ENCODE data around the gene UPK3BL1.
"Not testable (repeated sequence)": the region's sequence is repeated elsewhere in the genome, so short reads cannot be mapped to it uniquely, and the experiment has no call there.

UPK3BL1 gene

GRCh38 chr7:102642691-102643090 lies at the start of gene UPK3BL1:
Gene UPK3BL1, minus strand, starts transcription at chr7:102642791. Its CDS starts 50 bp downstream, at chr7:102642741.
- DNase-seq, result not testable (repeated sequence)

- not testable (repeated sequence) for DNase-seq
Observed at GRCh38 chr7:102690602-102691001, 48.0 kb upstream of the UPK3BL1 start.

GRCh38 chr7:102689436-102690282 lies 47.1 kb upstream of the UPK3BL1 start:
- not testable (repeated sequence) for DNase-seq

GRCh38 chr7:102688299-102689036 lies 45.9 kb upstream of the UPK3BL1 start:
- not testable (repeated sequence) for DNase-seq

GRCh38 chr7:102682560-102682959 lies 40.0 kb upstream of the UPK3BL1 start:
- not testable (repeated sequence) for DNase-seq

GRCh38 chr7:102680780-102681179 lies 38.2 kb upstream of the UPK3BL1 start:
- not testable (repeated sequence) for DNase-seq

- not testable (repeated sequence) for DNase-seq
Observed at GRCh38 chr7:102675545-102675944, 33.0 kb upstream of the UPK3BL1 start.

GRCh38 chr7:102673447-102674067 lies 31.0 kb upstream of the UPK3BL1 start:
- not testable (repeated sequence) for DNase-seq

GRCh38 chr7:102671956-102672307 lies 29.3 kb upstream of the UPK3BL1 start:
- not testable (repeated sequence) for DNase-seq

- DNase-seq, result not testable (repeated sequence)
Observed at GRCh38 chr7:102671166-102671955, 28.8 kb upstream of the UPK3BL1 start, which contains the start of gene POLR2J2. Gene POLR2J2, minus strand, starts transcription at chr7:102671663. Its CDS starts 62 bp downstream, at chr7:102671601.

- DNase-seq, result not testable (repeated sequence)
Observed at GRCh38 chr7:102667523-102667922, 24.9 kb upstream of the UPK3BL1 start.

GRCh38 chr7:102666850-102667249 lies 24.3 kb upstream of the UPK3BL1 start:
- not testable (repeated sequence) for DNase-seq

- not testable (repeated sequence) for DNase-seq
Observed at GRCh38 chr7:102664765-102665164, 22.2 kb upstream of the UPK3BL1 start.

GRCh38 chr7:102649924-102650323 lies 7.3 kb upstream of the UPK3BL1 start, which contains the start of gene SPDYE2B:
Gene SPDYE2B, plus strand, starts transcription at chr7:102650319. Its CDS starts 2,030 bp downstream, at chr7:102652349.
- DNase-seq, result not testable (repeated sequence)

- DNase-seq, result not testable (repeated sequence)
Observed at GRCh38 chr7:102647813-102648212, 5.2 kb upstream of the UPK3BL1 start.

GRCh38 chr7:102643404-102643803 lies 813 bp upstream of the UPK3BL1 start:
- DNase-seq, result not testable (repeated sequence)

- peak; percentile 0 for DNase-seq
Observed at GRCh38 chr7:102638848-102639247, 3.7 kb downstream of the UPK3BL1 start.

- not testable (repeated sequence) for DNase-seq
Observed at GRCh38 chr7:102636956-102637355, 5.6 kb downstream of the UPK3BL1 start.

GRCh38 chr7:102635354-102635753 lies 7.2 kb downstream of the UPK3BL1 start:
- DNase-seq, result not testable (repeated sequence)

- DNase-seq, result not testable (repeated sequence)
Observed at GRCh38 chr7:102634299-102634698, 8.3 kb downstream of the UPK3BL1 start.

- DNase-seq, result not testable (repeated sequence)
Observed at GRCh38 chr7:102630622-102631021, 12.0 kb downstream of the UPK3BL1 start.
